IMR-90 (cell line): ENCODE measurements around the gene ILF3. TPM values are rescaled to one million over a fixed set of nuclear protein-coding genes. Genes with fewer than 3 reads are reported as not detected.

Experiments used
- ATAC-seq: fragments of 200-7000 bp; cut with Tn5 transposase; 2 replicates; pipeline ENCODE4 v1.9.1; 2020; ENCODE audit warnings: low read depth, mild to moderate bottlenecking, moderate library complexity
- BruUV-seq: library from RNA; stranded (reverse); fragments of 400-500 nt; replicated peaks from 2 replicates; lab custom pipeline; 2021; lab: Mats Ljungman, UMichigan
- CTCF ChIA-PET: fragments of 300-600 bp; formaldehyde crosslinking; extraction: SDS; loops from one replicate; lab custom pipeline; 2021; ENCODE audit warnings: antibody characterized with exemption; lab: Yijun Ruan, JAX
- POLR2A ChIA-PET: fragments of 300-600 bp; sonication (Branson Sonifier 250); formaldehyde crosslinking; loops from one replicate; lab custom pipeline; 2022; ENCODE audit warnings: antibody characterized with exemption; ENCODE audit not compliant: unreplicated experiment; lab: Charles Lee
- DNase-seq: peaks from one replicate; pipeline ENCODE4 v3.0.0; 2013
- H2AFZ ChIP-seq: replicated peaks from 2 replicates; pipeline ENCODE3; 2013; ENCODE audit warnings: low read length, mild to moderate bottlenecking; ENCODE audit not compliant: poor library complexity
- H2AK5ac ChIP-seq: 2 replicates; pipeline ENCODE4 v1.6.1; 2013; ENCODE audit warnings: low read depth, low read length, inconsistent platforms
- H2AK9ac ChIP-seq: replicated peaks from 2 replicates; pipeline ENCODE3; 2013; ENCODE audit warnings: mild to moderate bottlenecking, low read depth, low read length, moderate library complexity; ENCODE audit not compliant: poor library complexity
- H2BK120ac ChIP-seq: 2 replicates; pipeline ENCODE4 v1.6.1; 2013; ENCODE audit warnings: low read depth, low read length, inconsistent platforms
- H2BK15ac ChIP-seq: 3 replicates; pipeline ENCODE4 v1.6.1; 2013; ENCODE audit warnings: low read depth, low read length, inconsistent platforms
- H2BK20ac ChIP-seq: 2 replicates; pipeline ENCODE4 v1.6.1; 2013; ENCODE audit warnings: low read depth, mild to moderate bottlenecking, inconsistent platforms, low read length, moderate library complexity
- H2BK5ac ChIP-seq: 2 replicates; pipeline ENCODE4 v1.6.1; 2013; ENCODE audit warnings: mild to moderate bottlenecking, low read depth, low read length, inconsistent platforms; ENCODE audit not compliant: poor library complexity, severe bottlenecking
- H3K14ac ChIP-seq: replicated peaks from 2 replicates; pipeline ENCODE4 v1.6.1; 2013; ENCODE audit warnings: low read depth, low read length, inconsistent platforms
- H3K18ac ChIP-seq: 2 replicates; pipeline ENCODE4 v1.6.1; 2013; ENCODE audit warnings: low read depth, low read length, control low read depth
- H3K23ac ChIP-seq: 2 replicates; pipeline ENCODE4 v1.6.1; 2013; ENCODE audit warnings: low read depth, low read length, inconsistent platforms
- H3K27ac ChIP-seq: 2 replicates; pipeline ENCODE4 v1.5.1; 2013; ENCODE audit warnings: mild to moderate bottlenecking, control low read depth, low read length; ENCODE audit not compliant: insufficient read depth
- H3K27me3 ChIP-seq: 2 replicates; pipeline ENCODE4 v1.6.1; 2013; ENCODE audit warnings: low read length; ENCODE audit not compliant: control insufficient read depth, insufficient read depth
- H3K36me3 ChIP-seq: 2 replicates; pipeline ENCODE4 v1.6.1; 2013; ENCODE audit warnings: low read length, mixed read lengths; ENCODE audit not compliant: control insufficient read depth, insufficient read depth
- H3K4ac ChIP-seq: 2 replicates; pipeline ENCODE4 v1.6.1; 2013; ENCODE audit warnings: low read depth, low read length, inconsistent platforms
- H3K4me1 ChIP-seq: 2 replicates; pipeline ENCODE4 v1.6.1; 2013; ENCODE audit warnings: low read length, mixed read lengths; ENCODE audit not compliant: control insufficient read depth, insufficient read depth
- H3K4me2 ChIP-seq: 2 replicates; pipeline ENCODE4 v1.6.1; 2013; ENCODE audit warnings: low read depth, mild to moderate bottlenecking, control low read depth, low read length, moderate library complexity
- H3K4me3 ChIP-seq: 2 replicates; pipeline ENCODE4 v1.5.1; 2013; ENCODE audit warnings: low read depth, mild to moderate bottlenecking, control low read depth, low read length, moderate library complexity; ENCODE audit not compliant: insufficient read depth
- H3K56ac ChIP-seq: 2 replicates; pipeline ENCODE4 v1.6.1; 2013; ENCODE audit warnings: low read length, inconsistent platforms; ENCODE audit not compliant: insufficient read depth; ENCODE audit errors: extremely low read depth
- H3K79me1 ChIP-seq, 2 experiments: 2 replicates each; pipeline ENCODE4 v1.6.1; 2013; ENCODE audit warnings: low read length in 2 of 2, inconsistent platforms in 1 of 2, low read depth in 1 of 2
- H3K9ac ChIP-seq: 2 replicates; pipeline ENCODE4 v1.6.1; 2013; ENCODE audit warnings: low read depth, low read length, control low read depth
- H3K9me1 ChIP-seq: 2 replicates; pipeline ENCODE4 v1.6.1; 2013; ENCODE audit warnings: low read length, inconsistent platforms; ENCODE audit not compliant: insufficient read depth
- H3K9me3 ChIP-seq: 2 replicates; pipeline ENCODE4 v1.6.1; 2013; ENCODE audit warnings: low read length; ENCODE audit not compliant: control insufficient read depth, insufficient read depth
- H4K20me1 ChIP-seq: 2 replicates; pipeline ENCODE4 v1.6.1; 2013; ENCODE audit warnings: low read length, inconsistent platforms; ENCODE audit not compliant: insufficient read depth
- H4K5ac ChIP-seq: 2 replicates; pipeline ENCODE4 v1.6.1; 2013; ENCODE audit warnings: mild to moderate bottlenecking, low read depth, low read length, control low read depth
- H4K8ac ChIP-seq, 2 experiments: 2 replicates each; pipeline ENCODE4 v1.6.1; 2013; ENCODE audit warnings: low read depth in 2 of 2, low read length in 2 of 2, control low read depth in 1 of 2, inconsistent platforms in 1 of 2
- H4K91ac ChIP-seq: 2 replicates; pipeline ENCODE4 v1.6.1; 2013; ENCODE audit warnings: low read depth, low read length, inconsistent platforms; ENCODE audit not compliant: insufficient read depth
- CEBPB ChIP-seq: IDR thresholded peaks from 2 replicates; pipeline ENCODE4 v1.6.1; 2012; ENCODE audit warnings: low read depth, low read length, improper control_type of control experiment
- MXI1 ChIP-seq: IDR thresholded peaks from 2 replicates; pipeline ENCODE4 v1.6.1; 2012; ENCODE audit warnings: low read depth, mild to moderate bottlenecking, low read length, moderate library complexity, borderline replicate concordance
- WGBS, 2 experiments: methylation state at CpG; one replicate each; pipeline versions ENCODE4 v1.1.5 to v1.1.7; 2013; ENCODE audit warnings: missing lambda C conversion rate in 2 of 2; ENCODE audit not compliant: insufficient read length in 1 of 2; ENCODE audit errors: extremely low coverage in 2 of 2; 5-methylcytosine and 5-hydroxymethylcytosine counted together
- dilution Hi-C: fragments of 300-500 bp; cut with HindIII; formaldehyde crosslinking; loops from one replicate; pipeline ENCODE4 v1.14.3; 2018; ENCODE audit warnings: low sequenced_read_pairs; ENCODE audit not compliant: unreplicated experiment
- in situ Hi-C: fragments of 300-500 bp; cut with MboI; formaldehyde crosslinking; loops from 3 replicates; pipeline ENCODE4 v1.14.3; 2019; ENCODE audit warnings: low sequenced_read_pairs, inconsistent platforms, mixed read lengths
- intact Hi-C: fragments of 100-400 bp; cut with micrococcal nuclease; formaldehyde crosslinking; loops from 2 replicates; pipeline ENCODE4 v1.10.0; 2022
- polyA plus RNA-seq, 3 experiments: library from polyadenylated mRNA; depleted of rRNA; stranded (reverse); fragments of >200 nt; gene quantifications; 2 replicates each; pipeline ENCODE4 v1.2.3, GENCODE V29; 2012; ENCODE audit warnings: low replicate concordance in 1 of 3
- total RNA-seq: library from RNA; depleted of rRNA; stranded (reverse); fragments of >200 nt; gene quantifications from 2 replicates; pipeline ENCODE4 v1.2.3, GENCODE V29; 2012
- TF ChIP-seq, protein P1 (sequence below): fragments of 150-350 bp; IDR thresholded peaks from 2 replicates; pipeline ENCODE4 v1.6.1; 2016; ENCODE audit warnings: low read depth, mild to moderate bottlenecking, low read length, moderate library complexity, borderline replicate concordance

ILF3 gene
- total and polyA plus RNA-seq, 2 of the 4 experiments (the other 2 are of a cell fraction), result 120 to 166 TPM

GRCh38 chr19:10688545-10689280 lies 34.6 kb downstream of the ILF3 start:
- in situ Hi-C loops, result no loop called here
- WGBS, 2 experiments, result 92% methylated on average over 6 of the region's 27 CpGs; no CpG with 5 or more reads in 1 of the 2 experiments
- H3K23ac ChIP-seq, result no peak overlapping the region

More at GRCh38 chr19:10688545-10689280, 34.6 kb downstream of the ILF3 start:
- no peak overlapping the region for H4K5ac ChIP-seq
- H3K36me3 ChIP-seq, result peaks cover 81% of the 10 kb centered on the region
- H3K18ac ChIP-seq, result no peak overlapping the region
- H3K27me3 ChIP-seq, result no peaks in the 10 kb centered on the region
- H2AFZ ChIP-seq, result no peak overlapping the region
- no peak for DNase-seq
- no peak overlapping the region for H3K56ac ChIP-seq
- peaks cover 22 to 63% of the 10 kb centered on the region in 2 experiments for H3K79me1 ChIP-seq
- H3K4ac ChIP-seq, result no peak overlapping the region
- H3K4me2 ChIP-seq, result no peak overlapping the region
- no peak overlapping the region for H2BK20ac ChIP-seq
- no peak overlapping the region for H2BK120ac ChIP-seq
- no peak overlapping the region for H3K14ac ChIP-seq
- H4K8ac ChIP-seq, result no peak overlapping the region
- H2AK5ac ChIP-seq, result no peak overlapping the region
- dilution Hi-C loops (no loop called here), intact Hi-C loops (no loop called here)
- peaks cover 77% of the 10 kb centered on the region for H4K20me1 ChIP-seq
- peaks cover 8% of the 10 kb centered on the region; the same call in 1 of the 2 replicates for H3K9me1 ChIP-seq
- no peak overlapping the region for H2BK5ac ChIP-seq
- ChIA-PET POLR2A (no interaction called here), CTCF (no interaction called here)
- H2AK9ac ChIP-seq, result no peak overlapping the region
- no peak overlapping the region for H4K91ac ChIP-seq
- no peak overlapping the region for H3K9ac ChIP-seq
- H2BK15ac ChIP-seq, result no peak overlapping the region
- ATAC-seq, result no peak
- no peak overlapping the region for H3K4me3 ChIP-seq
- no peak overlapping the region for H3K27ac ChIP-seq
- TF ChIP-seq, protein P1, sequence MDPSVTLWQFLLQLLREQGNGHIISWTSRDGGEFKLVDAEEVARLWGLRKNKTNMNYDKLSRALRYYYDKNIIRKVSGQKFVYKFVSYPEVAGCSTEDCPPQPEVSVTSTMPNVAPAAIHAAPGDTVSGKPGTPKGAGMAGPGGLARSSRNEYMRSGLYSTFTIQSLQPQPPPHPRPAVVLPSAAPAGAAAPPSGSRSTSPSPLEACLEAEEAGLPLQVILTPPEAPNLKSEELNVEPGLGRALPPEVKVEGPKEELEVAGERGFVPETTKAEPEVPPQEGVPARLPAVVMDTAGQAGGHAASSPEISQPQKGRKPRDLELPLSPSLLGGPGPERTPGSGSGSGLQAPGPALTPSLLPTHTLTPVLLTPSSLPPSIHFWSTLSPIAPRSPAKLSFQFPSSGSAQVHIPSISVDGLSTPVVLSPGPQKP, result no peak
- TF ChIP-seq CEBPB, result no peak
- no peak for TF ChIP-seq MXI1
- no TSS peak for BruUV-seq
- H3K9me3 ChIP-seq, result no peaks in the 10 kb centered on the region
- H3K4me1 ChIP-seq, result no peaks in the 10 kb centered on the region
